GM18511 (cell line): ENCODE data around the gene NFIB.

Experiments
- ATAC-seq: cut with Tn5 transposase; IDR thresholded peaks from one replicate; pipeline ENCODE4 v1.9.1; 2021; ENCODE audit warnings: mild to moderate bottlenecking, moderate library complexity; ENCODE audit not compliant: unreplicated experiment

Gene NFIB

DNA sequence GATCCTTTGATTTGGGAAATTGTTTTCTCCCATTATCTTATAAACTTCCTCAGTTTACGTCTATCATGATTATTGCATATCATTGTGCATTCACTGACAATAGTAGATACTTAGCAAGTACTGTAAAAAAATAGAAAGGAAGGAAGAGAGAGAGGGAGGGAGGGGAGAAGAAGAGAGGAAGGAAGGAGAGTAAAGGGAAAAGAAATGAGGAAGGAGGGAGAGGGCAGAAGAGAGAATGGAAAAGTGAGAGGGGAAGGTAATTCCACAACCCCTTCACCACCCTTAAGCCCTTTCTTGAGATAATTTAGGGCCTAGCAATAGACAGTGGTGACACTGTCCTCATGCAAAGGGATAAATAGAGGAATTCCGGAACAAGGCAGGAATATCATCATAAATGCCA lies 64.4 kb downstream of the NFIB start:
- ATAC-seq: no peak

DNA sequence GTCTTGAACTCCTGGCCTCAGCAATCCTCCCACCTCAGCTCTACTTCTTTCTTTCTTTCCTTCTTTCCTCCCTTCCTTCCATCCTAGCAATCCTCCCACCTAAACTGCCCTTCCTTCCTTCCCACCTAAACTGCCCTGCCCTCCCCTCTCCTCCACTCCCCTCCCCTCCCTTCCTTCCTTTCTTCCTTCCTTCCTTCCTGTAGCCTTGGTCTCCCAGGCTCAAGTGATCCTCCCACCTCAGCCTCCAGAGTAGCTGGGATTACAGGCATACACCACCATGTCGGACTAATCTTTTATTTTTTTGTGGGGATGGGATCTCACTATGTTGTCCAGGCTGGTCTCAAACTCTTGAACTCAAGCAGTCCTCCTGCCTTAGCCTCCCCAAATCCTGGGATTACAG lies 65.8 kb downstream of the NFIB start:
- no peak for ATAC-seq

DNA sequence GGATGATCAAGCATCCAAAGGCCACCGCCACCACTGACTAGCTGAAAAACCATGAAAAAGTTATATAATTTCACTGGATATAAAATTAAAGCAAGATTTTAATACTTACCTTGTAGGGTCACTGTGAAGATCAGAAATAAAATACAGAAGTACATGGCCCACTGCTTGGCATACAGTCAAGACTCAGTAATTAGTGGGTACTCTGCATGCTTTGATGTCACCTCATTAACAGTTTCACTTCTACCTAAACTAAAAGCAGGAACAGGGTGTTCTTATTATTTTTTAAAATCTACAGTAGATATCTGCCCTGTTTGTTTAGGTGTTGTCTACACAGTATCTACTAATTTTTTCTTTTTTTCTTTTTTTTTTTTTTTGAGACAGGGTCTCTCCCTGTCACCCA lies 66.4 kb downstream of the NFIB start:
- no peak for ATAC-seq

DNA sequence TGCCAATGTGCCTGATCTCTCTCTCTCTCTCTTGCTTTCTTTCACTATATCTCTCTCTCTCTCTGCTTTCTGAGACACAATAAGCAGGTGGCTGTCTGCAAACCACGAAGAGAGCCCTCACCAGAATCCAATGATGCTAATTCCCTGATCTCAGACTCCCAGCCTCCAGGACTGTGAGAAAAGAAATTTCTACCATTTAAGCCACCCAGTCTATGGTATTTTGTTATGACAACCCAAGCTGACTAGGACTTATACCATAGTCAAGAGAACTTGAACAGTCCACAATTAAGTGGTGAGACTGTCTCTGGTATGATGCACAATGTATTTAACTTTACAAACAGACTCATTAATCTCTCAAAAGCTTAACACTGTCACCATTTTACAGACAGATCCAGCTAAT lies 67.0 kb downstream of the NFIB start:
- no peak for ATAC-seq

DNA sequence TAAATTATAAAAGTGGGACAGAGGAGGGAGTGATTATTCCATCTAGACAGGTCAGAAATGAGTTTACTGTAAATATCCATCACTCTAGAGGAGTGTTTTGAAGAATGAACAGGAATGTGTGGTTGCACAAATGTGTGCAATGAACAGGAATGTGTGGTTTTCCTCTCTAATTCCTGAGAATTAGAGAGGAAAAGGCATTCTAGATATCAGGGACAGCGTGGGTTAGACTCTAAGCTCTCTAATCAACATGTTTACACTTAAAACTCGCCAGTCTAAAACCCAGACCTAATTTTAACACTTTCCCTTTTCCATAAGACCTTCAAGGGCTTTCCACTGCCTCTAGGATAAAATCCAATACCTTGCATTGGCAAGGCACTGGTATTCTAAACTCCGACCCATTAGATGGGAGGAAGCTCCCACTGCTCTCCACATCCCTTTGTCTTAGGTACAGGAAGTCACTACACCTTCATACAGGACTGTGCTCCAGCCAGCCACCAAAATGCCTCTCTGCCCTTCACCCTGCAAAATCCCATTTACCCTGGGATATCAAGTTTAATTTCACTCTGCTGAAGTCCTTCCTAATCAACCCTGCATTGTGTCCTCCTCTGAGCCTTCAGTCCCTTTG lies 67.9 kb downstream of the NFIB start:
- no peak for ATAC-seq

DNA sequence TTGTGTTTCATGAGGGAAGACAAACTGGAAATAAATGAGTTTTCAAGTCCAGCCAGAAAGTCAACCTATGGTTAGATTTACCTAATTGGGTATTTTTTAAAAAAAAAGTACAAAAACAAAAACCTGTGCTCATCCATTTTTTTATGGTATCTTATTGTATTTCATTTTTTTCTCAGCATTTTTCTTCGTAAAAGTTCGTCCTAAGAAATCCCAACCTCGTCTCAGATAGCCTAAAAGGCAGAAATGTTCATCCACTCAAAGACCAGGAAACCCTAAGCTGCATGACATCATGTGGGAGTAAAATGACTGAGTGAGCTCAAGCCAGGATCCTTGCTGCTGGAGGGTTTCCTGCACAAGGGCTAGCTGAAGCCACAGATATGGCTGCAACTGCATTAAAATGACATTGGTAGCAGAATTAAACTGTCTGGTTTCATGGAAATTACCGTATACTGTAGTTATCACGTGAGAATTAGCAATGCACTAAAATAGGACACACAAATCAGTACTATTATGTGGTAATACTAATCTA lies 70.4 kb downstream of the NFIB start:
- no peak for ATAC-seq

DNA sequence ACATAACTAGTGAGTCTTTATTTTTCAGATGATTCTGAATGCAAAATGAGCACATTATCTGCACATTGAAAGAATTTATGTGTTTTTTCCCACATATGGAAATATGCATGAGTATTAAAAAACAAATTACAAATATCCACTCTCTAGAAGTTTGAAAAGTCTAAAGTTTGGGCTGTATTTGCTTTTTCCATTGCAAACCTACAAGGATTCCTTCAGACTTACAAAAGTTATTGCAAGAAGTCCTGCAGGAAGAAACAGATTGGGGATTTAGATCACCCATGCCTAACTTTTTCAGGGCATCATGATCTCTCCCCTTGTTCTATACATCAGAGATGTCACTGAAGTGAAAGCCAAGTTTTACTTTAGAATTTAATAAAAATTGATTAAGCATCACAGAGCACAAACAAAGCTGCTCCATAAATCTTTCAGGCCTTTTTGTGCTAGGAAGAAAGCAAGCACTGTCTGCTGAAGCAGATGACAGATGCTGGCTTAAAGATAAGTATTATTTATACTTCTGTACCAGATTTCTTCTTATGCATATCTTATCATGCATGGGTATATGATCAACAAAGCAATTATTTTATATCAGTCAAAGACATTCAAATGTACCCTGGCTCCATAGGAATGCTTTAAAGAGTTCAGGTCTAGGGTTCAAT lies 71.7 kb downstream of the NFIB start:
- no peak for ATAC-seq

DNA sequence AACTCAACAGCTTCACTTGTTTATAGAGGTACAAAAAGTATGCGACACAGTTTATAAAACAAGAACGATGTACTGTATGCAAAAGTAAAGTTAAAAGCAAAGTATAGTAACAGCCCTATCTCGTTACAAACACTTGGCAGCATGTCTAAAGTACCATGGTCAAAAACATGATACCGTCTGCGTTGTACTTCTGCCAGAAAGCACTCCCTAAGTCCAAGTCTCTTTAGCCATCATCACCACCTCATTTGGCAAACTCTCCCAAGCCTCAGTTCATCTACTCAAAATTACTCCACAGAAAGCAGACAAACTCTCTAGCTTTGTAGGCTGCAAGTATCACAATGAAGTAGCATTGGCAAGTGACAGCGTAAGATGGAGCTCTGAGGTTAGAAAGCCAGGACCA lies 73.4 kb downstream of the NFIB start:
- no peak for ATAC-seq

DNA sequence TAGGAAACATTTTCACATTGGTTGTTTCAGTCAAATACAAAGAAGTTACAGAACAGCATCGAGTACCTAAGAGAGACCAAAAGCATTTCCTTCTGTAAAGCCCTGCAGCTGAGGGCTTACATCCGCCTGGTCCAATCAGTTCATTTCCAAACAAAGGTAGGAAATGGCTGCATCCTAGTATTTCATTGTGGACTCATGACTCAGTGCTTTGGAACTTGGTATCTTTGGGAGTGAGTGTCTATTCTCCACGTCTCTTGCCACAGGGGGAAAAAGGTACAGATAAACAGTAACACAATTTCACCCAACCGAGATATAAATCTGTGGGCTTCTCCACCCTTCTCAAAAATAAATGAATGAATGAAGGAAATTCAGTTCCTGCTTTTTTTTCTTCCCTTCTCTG lies 75.4 kb downstream of the NFIB start:
- no peak for ATAC-seq

DNA sequence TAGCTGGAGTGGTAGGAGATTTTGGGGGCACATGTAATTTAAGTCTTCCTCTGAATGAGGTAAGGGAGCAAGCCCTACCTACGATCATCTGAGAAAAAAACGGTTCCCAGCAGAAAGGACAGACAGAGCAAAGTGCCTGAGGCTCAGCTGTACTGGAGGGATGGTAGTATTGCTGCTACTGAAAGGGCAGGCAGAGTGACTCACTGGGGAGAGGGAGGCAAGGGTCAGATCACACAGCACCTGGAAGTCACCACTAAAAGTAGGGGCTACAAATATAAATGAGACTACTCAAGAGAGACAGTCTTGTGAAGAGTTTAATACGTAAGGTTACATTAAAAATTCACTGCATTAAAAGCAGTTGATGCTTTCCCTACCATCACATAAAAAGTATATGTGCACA lies 75.9 kb downstream of the NFIB start:
- no peak for ATAC-seq

DNA sequence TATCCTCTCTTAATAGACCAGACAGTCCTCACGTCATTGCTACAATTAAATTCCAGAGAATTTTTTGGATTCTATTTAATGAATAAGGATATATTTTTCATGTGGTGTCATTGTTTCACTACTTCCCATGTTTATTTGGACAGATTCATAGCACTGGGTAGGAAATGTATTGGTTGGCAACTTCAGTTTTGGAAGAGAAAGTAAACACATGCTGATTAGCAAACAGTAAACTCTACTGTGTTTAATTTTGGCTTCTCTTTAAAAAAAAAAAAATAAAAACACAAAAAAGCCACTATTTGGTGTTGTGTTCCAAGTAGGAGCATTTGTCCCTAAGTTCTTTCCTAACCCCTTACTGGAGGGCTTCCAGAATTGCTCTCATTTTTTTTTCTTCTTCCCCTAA lies 77.3 kb downstream of the NFIB start:
- no peak for ATAC-seq

DNA sequence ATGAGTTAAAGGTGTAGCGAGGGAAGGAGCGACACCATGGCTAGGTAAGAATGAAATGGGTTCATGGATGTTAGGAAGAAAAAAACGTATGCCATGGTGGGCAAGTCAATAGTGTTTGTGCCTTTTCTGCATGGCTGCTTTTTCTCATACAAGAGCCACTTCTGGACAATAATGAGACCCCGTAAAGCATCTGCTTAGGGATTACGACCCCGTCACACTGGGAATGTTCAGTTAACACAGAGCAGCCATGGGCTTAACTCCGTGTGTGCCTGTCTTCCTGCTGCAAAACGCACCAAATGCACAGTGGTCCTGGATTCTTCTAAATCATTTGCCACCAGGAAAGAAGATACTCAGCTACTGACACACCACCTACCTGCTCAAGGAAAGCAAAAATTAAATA lies 81.8 kb downstream of the NFIB start:
- no peak for ATAC-seq

DNA sequence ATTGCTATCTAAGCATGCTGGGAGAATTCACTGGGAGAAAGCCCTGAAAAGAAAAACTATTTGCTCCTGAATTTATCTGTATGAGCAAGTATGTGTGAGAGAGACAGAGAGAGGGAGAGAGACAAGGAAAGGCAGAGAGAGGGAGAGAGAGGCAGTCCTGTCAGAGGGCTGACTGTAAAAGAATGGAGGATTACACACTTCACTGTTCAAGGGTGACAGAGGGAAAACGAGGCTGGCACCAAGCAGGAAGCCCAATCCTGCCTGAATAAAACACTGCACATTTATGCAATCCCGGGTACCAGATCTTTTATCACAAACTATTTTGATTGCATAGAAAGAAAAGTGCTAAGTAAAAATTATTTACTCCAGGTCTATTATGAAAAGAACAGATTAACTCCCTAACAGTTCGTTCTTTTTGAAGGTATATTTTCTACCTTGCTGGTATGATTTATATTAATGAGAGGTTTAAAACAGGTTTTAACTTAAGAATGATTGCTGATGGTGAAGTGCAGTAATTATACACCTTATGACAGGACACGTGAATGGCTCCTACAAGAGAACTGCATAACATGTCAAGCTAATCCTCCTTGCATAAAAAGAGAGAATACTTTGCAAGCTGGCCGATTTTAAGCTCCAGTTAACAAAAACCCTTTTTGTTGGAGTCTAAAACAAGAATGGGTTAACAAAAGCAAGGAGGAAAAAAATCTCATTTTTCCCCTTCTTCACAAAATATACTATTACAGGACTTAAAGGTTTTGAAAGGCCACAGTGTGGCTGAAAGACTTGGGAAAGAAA lies 82.5 kb downstream of the NFIB start:
- no peak for ATAC-seq

DNA sequence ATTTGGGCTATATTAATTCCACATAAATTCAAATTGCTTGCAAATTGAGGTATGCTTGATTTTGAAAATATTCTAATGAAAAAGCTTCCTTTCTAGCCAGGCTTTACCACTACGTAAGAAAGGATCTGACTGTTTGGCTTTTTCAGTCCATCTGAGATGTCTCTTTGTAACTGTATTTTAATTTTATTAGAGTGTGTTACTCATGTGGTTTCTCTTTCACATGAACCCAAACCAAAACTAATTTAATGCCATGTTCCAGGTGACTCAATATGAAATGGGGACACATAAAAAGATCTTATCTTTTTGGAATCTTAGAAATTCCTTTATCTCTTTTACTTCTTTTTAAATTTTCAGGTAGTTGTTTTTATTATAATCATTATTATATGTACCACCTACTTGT lies 85.3 kb downstream of the NFIB start:
- ATAC-seq: no peak

DNA sequence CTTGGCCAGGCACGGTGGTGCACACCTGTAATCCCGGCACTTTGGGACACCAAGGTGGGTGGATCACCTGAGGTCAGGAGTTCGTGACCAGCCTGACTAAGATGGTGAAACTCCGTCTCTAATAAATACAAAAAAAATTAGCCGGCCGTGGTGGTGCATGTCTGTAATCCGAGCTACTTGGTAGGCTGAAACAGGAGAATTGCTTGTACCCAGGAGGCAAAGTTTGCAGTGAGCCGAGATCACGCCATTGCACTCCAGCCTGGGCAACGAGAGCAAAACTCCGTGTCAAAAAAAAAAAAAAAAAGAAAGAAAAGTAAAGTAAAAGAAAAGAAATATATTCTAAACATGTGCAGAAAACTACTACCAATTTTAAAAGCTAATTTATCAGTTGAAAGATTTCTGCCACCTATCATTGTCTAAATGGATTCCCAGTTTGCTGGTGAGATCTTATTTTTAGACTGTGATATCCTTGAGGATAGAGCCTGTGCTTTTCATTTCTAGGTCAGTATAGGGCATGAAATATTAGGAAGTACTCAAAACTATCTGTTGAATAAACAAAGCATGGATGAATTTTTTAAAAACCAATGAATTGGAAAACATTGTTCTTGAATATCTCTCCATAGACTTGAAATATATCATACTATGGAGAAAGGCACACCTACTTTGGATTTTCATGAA lies 86.9 kb downstream of the NFIB start:
- ATAC-seq: no peak

DNA sequence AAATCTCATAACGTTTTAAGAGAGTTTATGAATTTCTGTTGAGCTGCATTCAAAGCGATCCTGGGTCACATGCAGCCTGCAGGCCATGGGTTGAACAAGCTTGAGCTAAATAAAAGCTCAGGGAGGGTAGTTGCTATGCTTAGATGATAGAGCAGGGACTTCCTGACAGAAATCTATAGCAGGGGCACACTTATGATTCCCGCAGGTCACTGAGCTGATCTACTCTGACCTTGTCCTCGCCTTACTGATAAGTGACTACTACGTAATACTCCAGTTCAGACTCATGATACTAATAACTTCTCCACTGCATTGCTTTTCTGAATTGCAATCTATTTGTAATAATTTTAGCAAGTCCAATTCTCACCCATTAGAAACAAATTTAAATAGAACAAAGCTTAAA lies 90.9 kb downstream of the NFIB start:
- ATAC-seq: no peak

DNA sequence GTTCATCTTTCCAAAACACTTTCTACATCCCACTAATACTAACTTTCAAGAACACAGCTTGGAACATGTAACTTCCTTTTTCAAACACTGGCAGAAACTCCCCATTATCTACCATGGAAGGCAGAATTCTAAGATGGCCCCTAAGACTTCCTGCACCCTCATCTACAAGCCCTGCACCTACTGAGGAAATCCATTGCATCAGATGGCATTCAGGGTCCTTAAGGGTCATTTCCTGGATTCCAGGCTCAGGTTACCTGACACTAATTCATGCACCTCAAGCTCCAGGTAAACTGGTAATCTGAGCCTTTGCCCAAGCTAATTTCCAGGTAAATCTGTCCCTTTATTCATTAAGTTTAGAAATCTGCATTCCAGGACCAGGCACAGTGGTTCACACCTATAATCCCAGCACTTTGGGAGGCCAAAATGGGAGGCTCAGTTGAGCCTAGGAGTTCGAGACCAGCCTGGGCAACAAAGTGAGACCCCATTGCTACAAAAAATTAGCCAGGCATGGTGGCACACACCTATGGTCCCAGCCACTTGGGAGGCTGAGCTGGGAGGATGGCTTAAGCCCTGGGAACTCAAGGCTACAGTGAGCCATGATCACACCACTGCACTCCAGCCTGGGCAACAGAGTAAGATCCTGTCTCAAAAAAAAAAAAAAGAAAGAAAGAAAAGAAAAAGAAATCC lies 91.6 kb downstream of the NFIB start:
- ATAC-seq: no peak

DNA sequence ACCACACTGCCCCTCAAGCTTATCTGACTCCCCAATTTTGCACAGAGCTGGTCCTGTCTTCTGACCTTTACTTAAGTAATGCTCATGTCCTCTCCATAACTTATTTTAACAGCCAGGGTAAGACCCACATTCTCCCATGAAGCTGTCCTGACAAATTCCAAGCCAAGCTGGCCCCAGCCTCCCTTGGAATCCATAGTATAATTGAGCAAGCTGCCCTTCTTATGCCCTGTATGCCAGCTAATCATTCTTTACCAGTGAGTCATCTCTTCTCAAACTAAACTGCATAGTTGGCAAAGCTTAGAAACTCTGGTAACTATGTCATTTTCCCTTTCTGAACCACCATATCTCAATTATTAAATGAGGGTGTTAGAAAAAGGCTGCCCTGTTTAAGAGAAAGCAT lies 92.4 kb downstream of the NFIB start:
- no peak for ATAC-seq

DNA sequence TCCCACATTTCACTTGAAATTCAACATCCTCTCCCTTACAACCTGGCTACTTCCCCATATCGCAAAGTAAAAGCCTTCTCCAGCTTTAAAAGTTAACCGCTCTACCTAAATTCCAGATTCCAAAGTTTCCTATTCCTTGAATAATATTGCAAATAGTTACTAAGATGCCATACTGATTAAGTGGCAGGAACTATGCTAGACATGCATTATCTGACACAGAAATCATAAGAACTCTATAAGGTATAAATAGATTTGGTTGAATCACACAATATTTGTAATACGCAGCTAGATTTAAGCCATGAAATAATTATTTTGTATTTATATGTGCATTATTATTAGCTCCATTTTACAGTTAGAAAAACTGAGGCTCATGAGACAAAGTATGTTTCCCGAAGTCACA lies 92.8 kb downstream of the NFIB start:
- no peak for ATAC-seq

DNA sequence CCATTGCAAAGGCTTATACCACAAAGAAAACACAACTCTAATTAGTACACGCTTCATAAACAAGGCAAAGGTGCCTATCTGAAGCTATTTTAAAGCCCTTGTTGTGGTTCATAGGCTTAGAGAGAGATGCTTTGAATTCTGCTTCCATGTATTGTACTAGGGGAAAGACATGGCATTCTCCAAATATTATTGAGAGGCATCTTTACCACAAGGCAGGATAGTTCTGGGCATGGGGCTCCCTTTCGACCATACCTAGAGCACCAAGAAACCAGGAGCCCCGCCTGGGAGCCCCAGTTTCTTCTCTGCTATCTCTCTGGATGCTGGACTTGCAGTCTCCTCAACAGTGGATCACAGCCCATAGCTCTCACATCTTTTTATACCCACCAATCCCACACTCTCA lies 93.7 kb downstream of the NFIB start:
- ATAC-seq: no peak

DNA sequence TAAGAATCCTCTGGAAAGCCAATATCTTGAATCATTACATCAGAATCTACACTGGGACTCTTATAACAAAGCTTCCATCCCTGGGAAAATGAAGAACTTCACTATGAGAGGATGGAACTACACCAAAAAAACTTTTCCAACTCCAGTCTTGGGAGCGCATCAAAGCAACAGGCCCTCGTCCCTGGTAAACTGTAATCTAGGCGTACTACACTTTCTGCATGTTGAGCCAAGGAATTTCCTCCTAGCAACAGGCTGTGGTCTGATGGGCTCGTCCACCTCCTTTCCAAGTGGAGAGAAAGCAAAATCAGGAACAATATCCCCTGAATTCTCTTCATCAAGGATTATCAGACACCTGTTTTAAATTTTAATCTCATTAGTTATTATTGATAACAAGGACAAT lies 94.1 kb downstream of the NFIB start:
- ATAC-seq: no peak
